NCI-H187 (cell line): ENCODE results near the gene NSRP1.
"Not testable (repeated sequence)": the region's sequence is repeated elsewhere in the genome, so short reads cannot be mapped to it uniquely, and the experiment has no call there.

Source experiments
- DNase-seq, 2 experiments: peaks; one replicate each; lab custom pipeline; 2025; lab: John Stamatoyannopoulos, UW

NSRP1 gene

DNA sequence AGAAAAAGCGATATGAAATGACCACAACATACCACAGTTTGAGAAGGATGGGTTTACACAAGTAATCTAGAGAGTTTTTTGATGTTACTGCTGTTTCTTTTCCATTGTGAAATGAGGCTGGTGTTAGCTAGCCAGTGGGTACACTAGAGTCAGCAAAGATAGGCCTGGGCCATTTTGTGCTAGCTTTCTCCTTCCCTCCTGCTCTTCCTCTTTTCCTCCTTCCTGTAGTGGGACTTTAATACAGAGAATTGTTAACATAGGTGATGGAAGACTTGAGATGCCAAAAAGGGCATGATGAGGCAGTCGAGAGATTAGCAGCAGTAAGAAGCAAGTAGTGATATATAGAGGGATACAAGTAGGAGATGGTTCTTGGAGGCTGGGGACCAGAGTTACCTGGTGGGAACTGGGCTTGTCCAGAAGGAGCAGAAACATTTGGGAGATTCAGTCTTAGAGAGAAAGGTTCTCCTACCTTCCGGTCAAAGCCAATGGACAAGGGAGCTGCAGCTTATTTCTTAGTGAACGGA is 7.7 kb downstream of the NSRP1 start:
- no peak for DNase-seq

DNA sequence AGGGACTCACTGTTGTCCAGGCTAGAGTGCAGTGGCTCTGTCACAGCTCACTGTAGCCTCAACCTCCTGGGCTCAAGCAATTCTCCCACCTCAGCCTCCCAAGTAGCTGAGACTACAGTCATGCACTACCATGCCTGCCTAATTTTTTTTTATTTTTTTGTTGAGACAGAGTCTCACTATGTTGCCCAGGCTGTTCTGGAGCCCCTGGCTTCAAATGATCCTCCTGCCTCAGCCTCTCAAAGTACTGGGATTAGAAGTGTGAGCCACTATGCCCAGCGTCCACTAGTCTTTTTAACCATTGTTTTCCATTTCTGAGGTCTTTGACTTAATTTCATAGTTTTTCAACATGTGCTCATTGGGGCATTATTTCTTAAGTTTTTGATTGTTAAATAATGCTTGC is 13.5 kb downstream of the NSRP1 start:
- DNase-seq: no peak

DNA sequence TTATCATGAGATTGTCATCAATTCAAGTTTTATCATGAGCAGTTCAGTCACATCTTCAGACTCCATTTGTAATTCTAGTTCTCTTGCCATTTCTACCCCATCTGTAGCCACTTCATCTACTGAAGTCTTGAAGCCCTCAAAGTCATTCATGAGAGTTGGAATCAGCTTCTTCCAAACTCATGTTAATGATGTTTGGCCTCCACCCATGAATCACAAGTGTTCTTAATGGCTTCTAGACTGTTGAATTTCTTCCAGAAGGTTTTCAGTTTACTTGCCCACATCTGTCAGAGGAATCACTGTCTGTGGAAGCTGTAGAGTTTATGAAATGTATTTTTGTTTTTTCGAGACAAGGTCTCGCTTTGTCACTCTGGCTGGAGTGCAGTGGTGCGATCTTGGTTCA is 16.0 kb downstream of the NSRP1 start:
- DNase-seq: no peak

DNA sequence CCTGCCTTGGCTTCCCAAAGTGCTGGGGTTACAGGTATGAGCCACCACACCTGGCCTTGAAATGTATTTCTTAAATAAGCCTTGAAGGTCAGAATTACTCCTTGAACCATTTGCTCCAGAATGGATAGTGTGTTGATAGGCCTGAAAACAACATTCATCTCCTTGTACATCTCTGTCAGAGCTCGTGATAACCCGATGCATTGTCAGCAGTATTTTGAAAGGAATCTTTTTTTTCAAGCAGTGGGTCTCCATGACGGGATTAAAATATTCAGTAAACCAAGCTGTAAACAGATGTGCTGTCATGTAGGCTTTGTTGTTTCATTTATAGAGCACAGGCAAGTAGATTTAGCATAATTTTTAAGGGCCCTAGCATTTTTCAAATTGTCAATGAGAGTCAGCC is 16.6 kb downstream of the NSRP1 start:
- DNase-seq: no peak

DNA sequence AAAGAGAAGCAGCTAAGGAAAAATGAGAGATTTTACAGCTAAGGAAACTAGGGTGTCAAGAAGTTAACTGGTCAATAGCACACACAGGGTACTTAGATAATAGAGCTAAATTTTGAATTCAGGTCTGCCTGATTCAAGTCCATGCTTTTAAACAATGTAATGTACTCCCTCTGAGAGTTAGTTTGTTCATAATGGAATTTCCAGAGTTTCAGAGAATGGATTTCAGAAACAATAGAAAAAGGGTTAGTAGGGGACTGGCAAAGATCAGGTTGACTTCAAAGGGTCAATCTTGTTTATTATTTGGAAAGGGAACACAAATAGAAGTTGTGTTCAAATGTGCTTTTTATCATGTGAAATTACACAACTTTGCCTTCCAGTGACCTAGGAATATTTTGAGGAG is 17.9 kb downstream of the NSRP1 start:
- DNase-seq: no peak

DNA sequence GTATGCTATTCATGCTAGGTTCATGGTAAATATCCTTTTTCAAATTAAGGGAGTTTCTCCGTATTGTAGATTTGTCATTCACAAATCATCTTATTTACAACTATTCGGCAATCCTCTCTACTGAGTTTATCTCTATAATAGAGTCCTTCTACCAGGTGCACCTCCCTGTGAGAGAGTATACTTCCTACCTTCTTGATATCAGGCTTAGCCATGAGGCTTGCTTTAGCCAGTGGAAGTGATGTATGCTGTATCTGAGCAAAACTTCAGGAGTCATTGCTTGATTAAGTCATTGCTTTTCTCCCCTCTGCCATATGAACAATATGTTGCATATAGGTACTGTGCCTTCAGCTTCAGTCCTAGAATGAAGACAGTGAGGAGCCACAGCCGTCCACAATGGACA is 20.5 kb downstream of the NSRP1 start:
- no peak for DNase-seq

DNA sequence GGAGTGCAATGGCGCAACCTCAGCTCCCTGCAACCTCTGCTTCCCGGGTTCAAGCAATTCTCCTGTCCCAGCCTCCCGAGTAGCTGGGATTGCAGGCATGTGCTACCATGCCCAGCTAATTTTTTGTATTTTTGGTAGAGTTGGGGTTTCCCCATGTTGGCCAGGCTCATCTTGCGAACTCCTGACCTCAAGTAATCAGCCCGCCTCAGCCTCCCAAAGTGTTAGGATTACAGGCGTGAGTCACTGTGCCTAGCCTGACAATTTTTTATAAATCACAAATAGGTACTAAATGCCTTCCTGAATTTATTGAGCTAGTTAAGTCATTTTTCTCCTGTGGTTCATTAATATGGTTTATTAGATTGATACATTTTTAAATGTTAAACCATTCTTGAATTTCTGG is 31.2 kb downstream of the NSRP1 start:
- DNase-seq: not testable (repeated sequence)

DNA sequence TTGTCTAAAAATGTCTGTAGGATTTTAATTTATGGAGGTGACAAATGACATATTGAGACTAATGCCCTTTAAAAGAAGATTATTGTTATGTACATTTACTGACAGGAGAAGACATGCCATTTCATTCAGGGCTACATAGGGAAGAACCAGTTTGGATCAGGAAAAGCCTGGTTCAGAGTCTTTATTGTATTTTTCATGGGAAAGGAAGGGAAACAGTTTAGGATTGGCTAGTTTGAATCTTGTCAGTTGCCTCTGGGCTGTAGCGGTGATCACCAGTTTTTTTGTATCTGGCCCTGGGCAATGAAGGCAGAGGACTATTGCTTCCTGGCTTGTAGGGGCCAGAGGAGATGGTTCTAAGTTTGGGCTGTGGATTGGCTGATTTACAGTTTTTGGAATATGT is 31.8 kb downstream of the NSRP1 start:
- DNase-seq: no peak

DNA sequence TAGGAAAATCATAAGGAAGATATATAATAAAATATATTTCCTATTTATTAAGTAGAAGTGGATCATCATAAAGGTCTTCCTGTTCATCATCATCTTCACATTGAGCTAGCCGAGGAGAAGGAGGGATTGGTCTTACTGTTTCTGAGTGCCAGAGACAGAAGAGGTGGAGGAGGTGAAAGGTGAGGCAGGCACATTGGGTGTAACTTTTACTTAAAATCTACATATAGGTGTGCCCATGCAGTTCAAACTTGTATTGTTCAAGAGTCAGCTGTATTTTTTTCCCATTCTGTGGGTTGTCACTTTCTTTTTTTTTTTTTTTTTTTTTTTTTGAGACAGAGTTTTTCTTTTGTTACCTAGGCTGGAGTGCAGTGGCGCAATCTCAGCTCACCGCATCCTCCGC is 34.9 kb downstream of the NSRP1 start:
- no peak for DNase-seq

DNA sequence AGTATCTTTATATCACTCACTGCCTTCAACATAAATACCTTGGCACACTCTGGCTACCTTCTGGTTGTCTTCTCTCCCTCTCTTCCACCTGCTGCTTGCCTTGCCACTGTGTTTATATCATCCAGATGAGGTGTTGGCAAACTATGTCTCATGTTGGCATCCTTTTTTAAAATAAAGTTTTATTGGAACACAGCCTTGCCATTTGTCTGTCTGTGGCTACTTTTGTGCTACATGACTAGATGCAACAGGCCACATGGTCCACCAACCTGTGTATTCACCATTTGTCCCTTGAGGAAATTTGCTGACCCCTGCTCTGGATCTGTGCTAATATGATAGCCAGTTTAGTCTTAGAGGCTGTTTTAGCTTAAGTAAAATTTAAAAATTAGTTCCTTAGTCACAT is 36.8 kb downstream of the NSRP1 start:
- no peak for DNase-seq

DNA sequence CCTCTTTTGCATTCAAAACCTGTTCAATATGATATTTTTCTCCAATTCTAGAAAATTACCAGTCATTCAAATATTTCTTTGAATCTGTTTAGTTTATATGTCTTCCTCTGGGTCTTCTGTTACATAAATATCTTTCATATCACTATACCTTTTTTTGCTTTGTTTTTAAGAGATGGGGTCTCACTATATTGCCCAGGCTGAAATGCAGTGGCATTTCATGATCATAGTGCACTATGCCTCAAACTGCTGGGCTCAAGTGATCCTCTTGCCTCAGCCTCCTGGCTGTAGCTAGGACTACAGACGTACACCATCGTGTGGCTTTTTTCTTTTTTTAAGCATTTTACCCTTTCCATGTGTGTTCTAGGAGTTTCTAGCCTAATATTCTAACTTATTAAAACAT is 38.8 kb downstream of the NSRP1 start:
- no peak for DNase-seq

DNA sequence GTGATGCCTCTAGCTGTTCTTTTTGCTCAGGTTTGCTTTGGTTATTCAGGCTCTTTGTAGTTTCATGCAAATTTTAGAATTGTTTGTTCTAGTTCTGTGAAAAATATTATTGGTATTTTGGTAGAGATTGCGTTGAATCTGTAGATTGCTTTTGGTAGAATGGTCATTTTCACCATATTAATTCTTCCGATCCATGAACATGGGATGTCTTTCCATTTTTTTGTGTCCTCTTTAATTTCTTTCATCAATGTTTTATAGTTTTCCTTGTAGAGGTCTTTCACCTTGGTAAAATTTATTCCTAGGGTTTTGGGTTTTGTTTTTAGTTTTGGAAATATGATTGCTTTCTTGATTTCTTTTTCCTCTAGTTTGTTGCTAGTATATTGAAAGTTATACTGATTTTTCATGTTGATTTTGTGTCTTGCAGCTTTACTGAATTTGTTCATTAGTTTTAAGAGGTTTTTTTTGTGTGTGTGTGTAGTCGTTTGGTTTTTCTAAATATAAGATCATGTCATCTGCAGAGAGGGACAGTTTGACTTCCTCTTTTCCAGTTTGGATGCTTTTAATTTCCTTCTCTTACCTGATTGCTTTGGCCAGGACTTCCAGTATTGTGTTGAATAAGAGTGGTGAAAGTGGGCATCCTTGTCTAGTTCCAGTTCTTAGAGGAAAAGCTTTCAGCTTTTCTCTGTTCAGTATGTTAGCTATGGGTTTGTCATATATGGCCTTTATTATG is 42.4 kb downstream of the NSRP1 start:
- DNase-seq: no peak

DNA sequence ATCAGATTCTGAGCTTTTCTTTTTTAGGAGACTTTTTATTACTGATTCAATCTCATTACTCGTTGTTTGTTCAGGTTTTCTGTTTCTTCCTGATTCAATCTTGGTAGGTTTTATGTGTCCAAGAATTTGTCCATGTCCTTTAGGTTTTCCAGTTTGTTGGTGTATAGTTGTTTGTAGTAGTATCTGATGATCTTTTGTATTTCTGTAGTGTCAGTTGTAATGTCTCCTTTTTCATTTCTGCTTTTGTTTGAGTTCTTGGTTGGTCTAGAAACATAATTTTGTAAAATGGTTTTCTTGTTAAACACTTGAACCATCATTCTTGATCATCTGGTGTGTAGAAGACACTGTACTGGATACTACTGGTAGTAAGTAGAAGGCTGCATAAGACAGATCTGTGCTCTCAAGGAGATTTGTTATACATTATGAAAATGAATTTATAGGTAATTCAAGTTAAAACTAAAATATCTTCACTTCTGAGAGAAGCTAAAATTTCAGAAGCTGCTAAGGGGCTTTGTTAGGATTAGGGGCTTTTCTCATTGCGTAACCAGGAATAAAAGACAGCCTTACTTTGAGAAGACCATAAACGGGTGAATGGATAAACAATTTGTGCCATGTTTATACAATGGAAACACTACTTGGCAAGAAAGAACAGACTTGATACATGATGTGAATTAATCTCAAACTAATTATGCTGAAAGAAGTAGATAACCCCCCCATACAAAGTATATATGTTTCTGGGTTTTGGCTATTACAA is 44.0 kb downstream of the NSRP1 start:
- no peak for DNase-seq

DNA sequence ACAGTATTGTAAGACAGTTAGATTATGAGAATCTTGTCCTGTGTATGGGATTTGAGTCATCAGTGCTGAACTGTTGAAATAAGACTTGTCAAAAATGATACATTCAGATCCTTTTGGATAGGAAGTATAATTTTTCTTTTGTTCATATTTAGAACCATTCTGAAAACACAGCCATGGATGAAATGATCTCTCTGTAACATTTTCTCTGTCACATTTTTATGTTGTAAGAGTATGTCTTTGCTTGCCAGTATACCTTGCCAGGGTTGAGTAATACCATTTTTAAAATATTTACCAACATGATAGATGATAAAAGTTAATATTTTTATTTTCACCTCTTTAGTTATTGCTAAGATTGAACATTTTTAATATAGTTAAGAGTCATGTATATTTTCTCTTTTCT is 45.0 kb downstream of the NSRP1 start:
- no peak for DNase-seq

DNA sequence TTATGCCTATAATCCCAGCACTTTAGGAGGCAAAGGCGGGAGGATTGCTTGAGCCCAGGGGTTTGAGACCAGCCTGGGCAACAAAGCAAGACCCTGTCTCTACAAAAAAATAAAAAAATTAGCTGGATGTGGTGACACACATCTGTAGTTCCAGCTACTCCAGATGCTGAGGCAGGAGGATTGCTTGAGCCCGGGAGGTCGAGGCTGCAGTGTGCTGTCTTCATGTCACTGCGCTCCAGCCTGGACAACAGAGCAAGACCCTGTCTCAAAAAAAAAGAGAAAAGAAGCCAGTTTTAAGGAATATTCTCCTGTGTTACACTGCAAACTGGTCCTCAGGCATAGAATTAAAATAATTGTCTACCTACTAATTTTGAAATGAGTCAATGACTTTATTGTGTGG is 47.9 kb downstream of the NSRP1 start:
- DNase-seq: no peak

DNA sequence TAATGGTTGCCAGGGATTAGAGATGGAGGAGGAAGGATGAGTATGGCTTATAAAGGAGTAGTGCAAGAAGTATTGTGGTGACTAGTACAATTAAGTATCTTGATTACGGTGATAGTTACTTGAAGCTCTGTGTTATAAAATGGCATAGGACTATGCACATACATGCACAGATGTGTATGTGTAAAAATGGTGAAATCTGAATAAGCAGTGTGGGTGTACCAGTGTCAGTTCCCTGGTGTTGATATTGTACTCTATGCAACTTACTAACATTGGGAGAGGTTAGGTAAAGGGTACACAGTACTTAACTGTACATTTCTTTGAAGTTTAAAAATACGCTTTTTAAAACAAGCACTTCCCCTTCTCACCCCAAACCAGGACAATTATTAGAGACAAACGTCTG is 48.5 kb downstream of the NSRP1 start:
- no peak for DNase-seq

DNA sequence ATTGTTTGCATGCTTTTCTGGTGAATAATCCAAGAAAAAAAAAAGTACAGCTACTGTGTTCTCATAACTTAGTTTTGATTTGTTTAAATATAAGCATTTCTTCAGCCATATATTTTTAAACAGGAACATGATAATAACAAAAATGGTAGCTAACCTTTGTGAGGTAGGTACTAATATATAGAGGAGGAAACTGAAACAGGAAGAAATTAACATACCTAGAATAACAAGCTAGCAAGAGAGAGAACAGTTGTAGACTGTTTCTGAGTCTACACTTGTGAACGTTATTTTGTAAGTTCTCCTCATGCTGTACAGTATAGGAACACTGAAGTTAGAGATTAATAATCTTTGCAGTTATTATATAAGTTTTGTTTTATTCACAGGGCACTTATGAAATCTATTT is 49.3 kb downstream of the NSRP1 start:
- DNase-seq: no peak

DNA sequence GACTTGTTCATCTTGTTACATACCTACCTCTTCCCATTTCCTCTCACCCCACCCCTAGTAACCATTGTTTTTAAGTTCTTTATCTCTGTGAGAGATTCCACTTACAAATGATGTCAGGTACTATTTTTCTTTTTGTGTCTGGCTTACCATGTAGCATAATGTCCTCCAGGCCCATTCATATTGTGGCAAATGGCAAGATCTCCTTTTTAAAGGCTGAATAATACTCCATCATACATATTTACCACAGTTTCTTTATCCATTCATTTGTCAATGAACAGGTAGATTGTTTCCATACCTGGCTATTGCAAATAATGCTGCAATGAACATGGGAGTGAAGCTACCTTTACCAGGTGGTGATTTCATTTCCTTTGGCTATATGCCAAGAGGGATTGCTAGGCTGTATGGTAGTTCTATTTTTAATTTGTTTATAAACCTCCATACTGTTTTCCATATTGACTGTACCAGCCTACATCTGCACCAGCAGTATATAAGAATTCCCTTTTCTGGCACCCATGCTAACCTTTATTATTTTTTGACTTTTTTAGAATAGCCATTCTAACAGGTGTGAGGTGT is 53.9 kb downstream of the NSRP1 start:
- DNase-seq: no peak

DNA sequence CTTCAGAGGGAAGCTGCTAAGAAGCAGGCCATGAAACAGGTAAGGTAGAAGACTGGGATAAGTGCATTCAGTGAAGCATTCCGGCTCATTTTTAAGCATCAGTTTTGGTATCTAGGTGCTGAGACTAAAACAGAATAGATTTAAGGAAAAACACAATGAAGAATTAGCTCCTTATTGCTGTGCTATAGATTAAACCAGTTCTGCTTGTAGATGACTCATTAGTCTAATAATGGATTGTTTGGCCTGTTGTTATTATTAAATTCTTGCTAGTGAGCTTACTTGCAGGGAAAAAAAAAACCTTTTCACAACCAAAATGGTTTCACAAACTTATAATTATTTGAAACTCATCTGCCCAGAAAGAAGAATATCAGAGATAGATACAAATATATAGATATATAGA is 55.9 kb downstream of the NSRP1 start:
- no peak for DNase-seq

DNA sequence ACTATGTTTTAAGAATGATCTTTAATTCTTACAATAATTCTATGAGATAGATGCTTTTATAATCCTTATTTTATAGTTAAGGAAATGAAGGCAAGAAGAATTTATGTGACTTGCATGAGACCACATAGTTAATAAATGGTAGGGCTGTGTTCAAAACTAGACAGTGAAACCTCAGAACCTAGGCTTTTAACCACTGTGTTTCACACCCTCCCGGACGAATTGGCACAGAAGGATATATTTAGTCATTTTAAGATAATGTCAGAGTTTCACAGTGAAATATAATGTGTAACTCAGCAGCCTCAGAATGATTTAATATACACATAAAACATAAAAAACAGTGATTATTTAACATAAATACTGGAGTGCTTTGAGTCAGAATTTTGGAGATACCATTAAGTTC is 57.0 kb downstream of the NSRP1 start:
- no peak for DNase-seq

DNA sequence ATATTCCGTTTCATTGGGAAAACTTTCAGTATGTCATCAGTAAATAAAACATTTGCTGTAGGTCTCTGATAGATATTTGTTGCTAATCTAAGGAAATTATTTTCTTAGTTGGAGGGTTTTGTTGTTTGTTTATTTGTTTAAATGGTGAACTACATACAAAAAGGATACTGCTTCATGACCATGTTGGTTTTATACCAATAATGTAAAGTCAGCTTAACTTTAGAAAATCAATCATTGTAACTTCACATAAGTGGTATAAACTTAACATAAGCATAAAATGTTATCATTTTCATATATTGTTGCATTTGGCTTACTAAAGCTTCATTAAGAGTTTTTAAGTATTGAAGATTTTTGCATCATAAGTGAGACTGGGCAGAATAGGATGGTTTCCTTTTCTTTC is 57.9 kb downstream of the NSRP1 start:
- DNase-seq: no peak

DNA sequence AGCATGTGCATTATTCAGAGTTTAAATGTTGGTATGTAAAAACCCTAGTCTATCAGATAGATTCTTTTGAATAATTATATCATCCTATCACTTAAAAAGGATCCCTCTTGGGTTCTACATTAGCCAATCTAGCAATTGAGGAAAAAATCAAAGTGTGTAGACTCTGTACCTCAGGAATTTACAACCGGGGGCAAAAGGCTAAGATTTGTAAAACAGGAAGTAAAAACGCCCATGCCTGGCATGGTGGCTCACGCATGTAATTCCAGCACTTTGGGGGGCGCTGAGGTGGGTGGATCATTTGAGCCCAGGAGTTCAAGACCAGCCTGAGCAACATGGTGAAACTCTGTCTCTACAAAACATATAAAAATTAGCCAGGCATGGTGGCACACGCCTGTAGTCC is 60.2 kb downstream of the NSRP1 start:
- no peak for DNase-seq

DNA sequence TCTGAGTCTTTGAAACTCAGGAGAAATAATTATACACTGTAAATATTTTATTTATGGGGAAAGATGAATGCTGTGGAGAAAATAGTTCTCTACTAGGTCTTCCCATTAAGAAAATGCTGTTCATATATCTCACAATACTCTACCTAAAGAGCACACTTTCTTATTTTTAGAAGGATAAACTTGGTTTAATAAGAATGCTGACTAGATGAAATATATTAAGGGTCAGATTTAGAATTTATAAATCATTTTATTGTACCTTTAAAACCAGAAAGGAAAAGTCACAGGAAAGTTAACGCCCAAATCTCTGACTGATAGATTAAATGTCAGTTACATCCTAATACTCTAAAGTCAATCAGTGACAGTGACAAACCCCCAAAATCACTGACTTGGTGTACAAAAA is 70.1 kb downstream of the NSRP1 start:
- DNase-seq: no peak
